KMS-11 (cell line): Measurements from ENCODE around the gene ZDHHC5.

Experiments
- H2AFZ ChIP-seq: fragments of 200-600 bp; sonication (generic); 2 replicates; pipeline ENCODE4 v1.6.1; 2016; ENCODE audit warnings: antibody characterized with exemption, mixed run types, low read depth
- H3K27ac ChIP-seq: fragments of 200-600 bp; sonication (generic); 2 replicates; pipeline ENCODE4 v1.6.1; 2016; ENCODE audit warnings: mild to moderate bottlenecking, mixed run types
- H3K27me3 ChIP-seq: fragments of 200-600 bp; sonication (generic); 2 replicates; pipeline ENCODE4 v1.6.1; 2017; ENCODE audit warnings: mild to moderate bottlenecking, low read depth, mixed run types, moderate library complexity; ENCODE audit not compliant: insufficient read depth
- H3K36me3 ChIP-seq: fragments of 200-600 bp; sonication (generic); 2 replicates; pipeline ENCODE4 v1.6.1; 2017; ENCODE audit warnings: mild to moderate bottlenecking, mixed run types; ENCODE audit not compliant: insufficient read depth
- H3K4me1 ChIP-seq: fragments of 200-600 bp; sonication (generic); 2 replicates; pipeline ENCODE4 v1.6.1; 2016; ENCODE audit warnings: mild to moderate bottlenecking, low read depth, mixed run types; ENCODE audit not compliant: poor library complexity, severe bottlenecking
- H3K4me2 ChIP-seq: fragments of 200-600 bp; sonication (generic); 2 replicates; pipeline ENCODE4 v1.7.0; 2016; ENCODE audit warnings: mild to moderate bottlenecking, mixed run types
- H3K4me3 ChIP-seq: fragments of 200-600 bp; sonication (generic); IDR thresholded peaks from 2 replicates; pipeline ENCODE4 v1.6.1; 2017; ENCODE audit warnings: low read depth, low read length, mixed read lengths; ENCODE audit not compliant: insufficient read depth
- H3K79me2 ChIP-seq: fragments of 200-600 bp; sonication (generic); 2 replicates; pipeline ENCODE4 v1.6.1; 2016; ENCODE audit warnings: low read depth, mixed run types; ENCODE audit not compliant: insufficient read depth
- H3K9ac ChIP-seq: fragments of 200-600 bp; sonication (generic); 2 replicates; pipeline ENCODE4 v1.6.1; 2016; ENCODE audit warnings: mild to moderate bottlenecking, mixed run types
- H4K20me1 ChIP-seq: fragments of 200-600 bp; sonication (generic); 2 replicates; pipeline ENCODE4 v1.6.1; 2016; ENCODE audit warnings: mild to moderate bottlenecking, mixed run types; ENCODE audit not compliant: insufficient read depth
- CTCF ChIP-seq: fragments of 200-600 bp; sonication (generic); conservative IDR thresholded peaks from 2 replicates; pipeline ENCODE4 v1.6.1; 2017; ENCODE audit warnings: low read depth, mild to moderate bottlenecking, antibody characterized with exemption, low read length, moderate library complexity, mixed read lengths

ZDHHC5 gene

GRCh38 chr11:57727185-57727584 lies 59.3 kb downstream of the ZDHHC5 start:
- no peak overlapping the region for H3K27ac ChIP-seq
- TF ChIP-seq CTCF, result no peak

DNA sequence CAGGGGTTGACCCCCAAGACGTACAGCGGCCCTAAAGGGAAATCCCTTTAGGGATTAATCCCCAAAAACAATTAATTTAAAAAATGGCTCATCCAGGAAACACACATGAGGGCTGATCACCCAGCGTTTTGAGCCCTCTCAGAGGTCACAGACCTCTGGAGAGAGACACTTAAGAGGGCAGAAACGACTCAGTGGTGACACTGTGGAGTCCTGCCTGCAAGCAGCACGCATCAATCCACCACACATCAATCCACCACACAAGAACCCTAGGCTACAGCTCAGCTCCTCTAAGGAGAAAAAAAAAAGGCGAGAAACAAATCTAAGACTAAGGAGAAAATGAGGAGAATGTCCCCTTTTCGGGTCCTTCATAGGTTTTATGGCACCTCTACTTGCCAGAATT lies 60.9 kb downstream of the ZDHHC5 start:
- no peaks in the 10 kb centered on the region for H3K36me3 ChIP-seq
- H3K4me1 ChIP-seq, result no peaks in the 10 kb centered on the region
- no peak overlapping the region for H2AFZ ChIP-seq
- no peaks in the 10 kb centered on the region for H3K27me3 ChIP-seq
- TF ChIP-seq CTCF, result no peak
- H4K20me1 ChIP-seq, result 0 out of 2 replicates have a peak, but pooled peaks cover 4% of the 10 kb centered on the region
- no peak overlapping the region for H3K27ac ChIP-seq
- peaks cover 81% of the 10 kb centered on the region for H3K79me2 ChIP-seq
- no peak overlapping the region for H3K9ac ChIP-seq
- H3K4me3 ChIP-seq, result no peak overlapping the region
- H3K4me2 ChIP-seq, result no peak overlapping the region

More at GRCh38 chr11:57727185-57727584, 59.3 kb downstream of the ZDHHC5 start:
- H3K79me2 ChIP-seq, result peaks cover 79% of the 10 kb centered on the region
- no peak overlapping the region for H3K4me3 ChIP-seq
- H4K20me1 ChIP-seq, result 0 out of 2 replicates have a peak, but pooled peaks cover 4% of the 10 kb centered on the region
- H3K36me3 ChIP-seq, result no peaks in the 10 kb centered on the region
- no peaks in the 10 kb centered on the region for H3K27me3 ChIP-seq
- no peaks in the 10 kb centered on the region for H3K4me1 ChIP-seq
- no peak overlapping the region for H3K9ac ChIP-seq
- H2AFZ ChIP-seq, result no peak overlapping the region
- H3K4me2 ChIP-seq, result no peak overlapping the region

DNA sequence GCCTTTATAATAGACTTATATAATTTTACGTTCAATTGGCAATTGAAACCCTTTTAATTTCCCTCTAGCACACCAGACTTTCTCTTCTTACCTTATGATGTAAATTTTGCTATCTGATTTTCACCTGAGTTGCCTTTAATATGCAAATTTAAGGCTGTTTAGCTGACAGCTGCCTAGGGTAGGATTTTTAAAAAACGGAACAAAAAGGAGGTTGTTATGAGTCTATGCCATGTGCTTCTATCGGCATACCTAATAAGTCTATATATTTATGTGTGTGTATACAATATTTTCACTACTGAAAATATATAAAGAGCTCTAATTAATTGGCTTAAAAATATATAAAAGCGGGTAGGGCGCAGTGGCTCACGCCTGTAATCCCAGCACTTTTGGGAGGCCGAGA lies 61.6 kb downstream of the ZDHHC5 start:
- Histone ChIP-seq H3K4me3 (no peak overlapping the region), H3K36me3 (no peaks in the 10 kb centered on the region), H3K9ac (no peak overlapping the region), H3K27ac (no peak overlapping the region), H3K4me2 (no peak overlapping the region), H3K79me2 (peaks cover 75% of the 10 kb centered on the region), H4K20me1 (0 out of 2 replicates have a peak, but pooled peaks cover 4% of the 10 kb centered on the region), H3K4me1 (peaks cover 5% of the 10 kb centered on the region), H3K27me3 (no peaks in the 10 kb centered on the region), H2AFZ (no peak overlapping the region)
- no peak for TF ChIP-seq CTCF

- no peak overlapping the region for H3K4me3 ChIP-seq
- no peak overlapping the region for H3K4me2 ChIP-seq
- H3K27ac ChIP-seq, result no peak overlapping the region
- H3K9ac ChIP-seq, result no peak overlapping the region
- H2AFZ ChIP-seq, result no peak overlapping the region
- H3K4me1 ChIP-seq, result peaks cover 18% of the 10 kb centered on the region
- H3K27me3 ChIP-seq, result no peaks in the 10 kb centered on the region
- TF ChIP-seq CTCF, result no peak
- 0 out of 2 replicates have a peak, but pooled peaks cover 4% of the 10 kb centered on the region for H4K20me1 ChIP-seq
- H3K79me2 ChIP-seq, result peaks cover 45% of the 10 kb centered on the region
- H3K36me3 ChIP-seq, result no peaks in the 10 kb centered on the region
These were observed 64.7 kb downstream of the ZDHHC5 start for GRCh38 chr11:57732661-57733060.
